HTR-8/SVneo (cell line): Measurements from ENCODE around the gene ZNF649.

Experiments used
- DNase-seq: peaks from one replicate; pipeline ENCODE4 v3.0.0; 2011; ENCODE audit warnings: low spot score, mixed read lengths; ENCODE audit not compliant: insufficient read length
- FAIRE-seq: peaks from 2 replicates; lab custom pipeline; 2011; peaks lifted over from hg19 to GRCh38; lab: Jason Lieb, UNC

The ZNF649 gene

DNA sequence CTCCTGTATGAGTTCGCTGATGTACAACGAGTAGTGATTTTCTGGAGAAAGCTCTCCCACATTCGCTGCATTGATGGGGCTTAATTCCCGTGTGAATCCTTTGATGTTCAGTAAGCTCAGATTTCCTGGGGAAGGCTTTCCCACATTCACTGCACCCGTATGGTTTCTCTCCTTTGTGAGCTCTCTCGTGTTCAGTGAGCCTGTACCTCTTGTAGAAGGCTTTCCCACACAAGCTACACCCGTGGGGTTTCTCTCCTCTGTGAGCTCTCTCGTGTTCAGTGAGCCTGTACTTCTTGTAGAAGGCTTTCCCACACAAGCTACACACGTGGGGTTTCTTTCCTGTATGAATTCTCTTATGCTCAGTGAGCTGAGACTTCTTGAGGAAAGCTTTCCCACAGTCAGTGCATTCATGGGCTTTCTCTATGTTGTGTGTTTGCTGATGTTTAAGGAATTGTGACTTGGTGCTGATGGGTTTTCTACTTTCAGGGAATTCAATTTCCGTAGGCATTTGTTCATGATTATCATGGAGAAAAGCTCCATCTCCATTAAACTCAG is 13.5 kb downstream of the ZNF649 start:
- FAIRE-seq (no peak), DNase-seq (no peak)

- no peak for FAIRE-seq
- no peak for DNase-seq
Measured at GRCh38 chr19:51889934-51890333, 14.9 kb downstream of the ZNF649 start.

GRCh38 chr19:51887522-51888498 is 17.0 kb downstream of the ZNF649 start, which contains the start of gene ZNF577:
Gene ZNF577 (minus strand): TSS chr19:51887951. CDS start chr19:51880382, 7,569 bp downstream.
- DNase-seq (peak; percentile 84), FAIRE-seq (peak; percentile 80)

DNA sequence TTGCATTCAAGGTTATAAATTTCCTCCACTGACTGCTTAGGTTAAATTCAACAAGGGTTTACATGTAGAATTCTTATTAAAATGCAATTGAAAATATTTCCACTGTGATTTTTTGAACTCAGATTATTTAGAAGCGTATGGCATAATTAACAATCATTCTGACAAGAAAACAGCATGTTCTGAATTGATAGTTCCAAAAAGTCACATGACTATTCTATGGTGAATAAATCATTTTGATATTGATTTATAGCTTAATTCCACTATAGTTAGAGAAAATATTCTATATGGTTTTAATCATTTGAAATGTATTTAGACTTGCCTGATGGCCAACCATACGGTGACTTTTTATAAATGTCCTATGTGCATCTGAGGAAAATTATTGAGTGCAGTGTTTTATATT is 20.1 kb downstream of the ZNF649 start:
- FAIRE-seq (no peak), DNase-seq (no peak)

GRCh38 chr19:51882518-51882917 is 22.3 kb downstream of the ZNF649 start:
- DNase-seq: no peak
- FAIRE-seq: no peak

DNA sequence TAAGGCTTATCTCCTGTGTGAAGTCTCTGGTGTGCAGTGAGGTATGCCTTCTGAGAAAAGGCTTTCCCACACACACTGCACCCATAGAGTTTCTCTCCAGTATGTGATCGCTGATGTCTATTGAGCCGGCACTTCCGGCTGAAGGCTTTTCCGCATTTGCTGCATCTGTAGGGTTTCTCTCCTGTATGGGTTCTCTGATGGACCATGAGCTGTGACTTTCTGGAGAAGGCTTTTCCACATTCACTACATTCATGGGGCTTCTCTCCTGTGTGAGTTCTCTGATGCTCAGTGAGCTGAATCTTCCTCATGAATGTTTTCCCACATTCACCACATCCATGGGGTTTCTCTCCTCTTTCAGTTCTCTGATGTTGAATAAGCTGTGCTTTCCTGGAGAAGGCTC is 31.7 kb downstream of the ZNF649 start:
- FAIRE-seq: no peak

DNA sequence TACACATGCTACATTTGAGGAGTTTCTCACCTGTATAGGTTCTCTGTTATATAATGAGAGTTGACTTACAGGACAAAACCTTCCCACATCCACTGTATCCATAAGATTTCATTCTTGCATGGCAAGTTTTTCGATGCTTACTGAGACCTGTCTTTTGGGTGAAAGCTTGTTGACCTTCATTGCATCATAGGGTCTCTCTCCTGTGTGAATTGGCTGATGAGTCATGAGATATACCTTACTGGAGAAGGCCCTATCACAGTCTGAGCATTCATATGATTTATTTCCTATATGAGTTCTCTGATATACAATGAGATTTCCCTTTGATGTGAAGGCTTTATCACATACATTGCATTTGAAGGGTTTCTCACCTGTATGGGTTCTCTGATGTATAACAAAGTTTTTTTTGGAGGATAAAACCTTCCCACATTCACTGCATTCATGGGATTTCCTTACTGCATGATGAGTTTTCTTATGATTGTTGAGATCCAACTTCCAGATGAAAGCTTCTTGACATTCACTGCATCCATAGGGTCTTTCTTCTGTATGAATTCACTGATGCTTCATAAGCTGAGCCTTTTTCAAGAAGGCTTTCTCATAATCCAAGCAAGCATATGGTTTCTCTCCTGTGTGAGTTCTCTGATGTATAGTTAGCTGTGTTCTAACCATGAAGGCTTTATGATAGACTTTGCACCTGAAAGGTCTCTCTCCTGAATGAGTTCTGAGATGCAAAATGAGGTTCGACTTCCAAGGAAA is 42.8 kb downstream of the ZNF649 start:
- FAIRE-seq (no peak), DNase-seq (no peak)

More for the DNA sequence above, 31.7 kb downstream of the ZNF649 start:
- DNase-seq: no peak
